ACC112 (cell line): Measurements from ENCODE around the gene FOXO3.

ENCODE experiments used
- H2AFZ ChIP-seq: fragments of 200-600 bp; sonication (generic); one replicate; pipeline ENCODE4 v1.6.0; 2017; ENCODE audit warnings: antibody characterized with exemption, low read length; ENCODE audit not compliant: unreplicated experiment
- H3K27ac ChIP-seq: fragments of 200-600 bp; sonication (generic); 2 replicates; pipeline ENCODE4 v1.5.1; 2014; ENCODE audit warnings: low read depth, mild to moderate bottlenecking, antibody characterized with exemption, low read length, moderate library complexity
- H3K27me3 ChIP-seq: fragments of 200-600 bp; sonication (generic); 2 replicates; pipeline ENCODE4 v1.6.1; 2014; ENCODE audit warnings: mild to moderate bottlenecking, antibody characterized with exemption, low read length, moderate library complexity, mixed read lengths; ENCODE audit not compliant: insufficient read depth
- H3K36me3 ChIP-seq: fragments of 200-600 bp; sonication (generic); 2 replicates; pipeline ENCODE4 v1.6.1; 2016; ENCODE audit warnings: mild to moderate bottlenecking, antibody characterized with exemption, low read length, moderate library complexity, mixed read lengths; ENCODE audit not compliant: insufficient read depth
- H3K4me1 ChIP-seq: fragments of 200-600 bp; sonication (generic); one replicate; pipeline ENCODE4 v1.6.1; 2016; ENCODE audit warnings: low read length, mixed read lengths; ENCODE audit not compliant: insufficient read depth, unreplicated experiment, control insufficient read depth
- H3K4me3 ChIP-seq: fragments of 200-600 bp; sonication (generic); 2 replicates; pipeline ENCODE4 v1.5.1; 2014; ENCODE audit warnings: mild to moderate bottlenecking, low read depth, low read length
- H3K79me2 ChIP-seq: fragments of 200-600 bp; sonication (generic); one replicate; pipeline ENCODE4 v1.6.0; 2016; ENCODE audit warnings: low read length; ENCODE audit not compliant: control insufficient read depth, unreplicated experiment, insufficient read depth

FOXO3 gene

GRCh38 chr6:108598305-108598863, 37.7 kb downstream of the FOXO3 start:
- Histone ChIP-seq H3K27ac (peak overlapping the region; percentile 64; the same call in 1 of the 2 replicates), H3K79me2 (peaks cover 87% of the 10 kb centered on the region)

GRCh38 chr6:108604156-108604555, 43.4 kb downstream of the FOXO3 start:
- peaks cover 82% of the 10 kb centered on the region for H3K79me2 ChIP-seq
- H3K27me3 ChIP-seq, result no peaks in the 10 kb centered on the region
- H2AFZ ChIP-seq, result no peak overlapping the region
- no peak overlapping the region for H3K27ac ChIP-seq
- H3K36me3 ChIP-seq, result no peaks in the 10 kb centered on the region
- H3K4me3 ChIP-seq, result no peak overlapping the region
- peaks cover 18% of the 10 kb centered on the region for H3K4me1 ChIP-seq

More at GRCh38 chr6:108598305-108598863, 37.7 kb downstream of the FOXO3 start:
- H3K4me1 ChIP-seq, result peaks cover 44% of the 10 kb centered on the region
- no peaks in the 10 kb centered on the region for H3K27me3 ChIP-seq
- H2AFZ ChIP-seq, result no peak overlapping the region
- H3K4me3 ChIP-seq, result no peak overlapping the region
- H3K36me3 ChIP-seq, result no peaks in the 10 kb centered on the region

DNA sequence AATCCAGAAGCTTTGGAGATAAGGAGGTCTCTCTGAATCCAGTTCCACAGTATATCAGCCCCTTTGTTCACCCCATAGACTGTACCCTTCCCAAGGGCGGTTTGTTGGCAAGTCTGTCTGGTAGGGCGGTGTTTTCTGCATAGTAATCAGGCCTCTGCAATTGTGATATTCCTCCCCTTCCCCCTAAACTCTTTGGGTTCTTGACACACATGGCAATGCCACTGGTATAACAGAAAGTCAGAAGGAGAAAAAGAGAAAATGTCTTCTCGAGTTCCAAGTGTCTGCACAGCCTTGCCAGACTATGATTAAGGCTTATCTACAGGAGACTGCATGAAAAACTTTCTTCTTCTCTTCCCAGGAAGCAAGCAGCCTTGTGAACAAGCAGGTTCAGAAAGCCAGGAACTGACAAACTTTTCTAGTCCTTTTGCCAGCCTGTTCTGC, 45.6 kb downstream of the FOXO3 start:
- peaks cover 26% of the 10 kb centered on the region for H3K4me1 ChIP-seq
- H3K79me2 ChIP-seq, result peaks cover 86% of the 10 kb centered on the region
- H3K27me3 ChIP-seq, result no peaks in the 10 kb centered on the region
- no peak overlapping the region for H3K4me3 ChIP-seq
- no peaks in the 10 kb centered on the region for H3K36me3 ChIP-seq
- no peak overlapping the region for H3K27ac ChIP-seq
- H2AFZ ChIP-seq, result no peak overlapping the region

DNA sequence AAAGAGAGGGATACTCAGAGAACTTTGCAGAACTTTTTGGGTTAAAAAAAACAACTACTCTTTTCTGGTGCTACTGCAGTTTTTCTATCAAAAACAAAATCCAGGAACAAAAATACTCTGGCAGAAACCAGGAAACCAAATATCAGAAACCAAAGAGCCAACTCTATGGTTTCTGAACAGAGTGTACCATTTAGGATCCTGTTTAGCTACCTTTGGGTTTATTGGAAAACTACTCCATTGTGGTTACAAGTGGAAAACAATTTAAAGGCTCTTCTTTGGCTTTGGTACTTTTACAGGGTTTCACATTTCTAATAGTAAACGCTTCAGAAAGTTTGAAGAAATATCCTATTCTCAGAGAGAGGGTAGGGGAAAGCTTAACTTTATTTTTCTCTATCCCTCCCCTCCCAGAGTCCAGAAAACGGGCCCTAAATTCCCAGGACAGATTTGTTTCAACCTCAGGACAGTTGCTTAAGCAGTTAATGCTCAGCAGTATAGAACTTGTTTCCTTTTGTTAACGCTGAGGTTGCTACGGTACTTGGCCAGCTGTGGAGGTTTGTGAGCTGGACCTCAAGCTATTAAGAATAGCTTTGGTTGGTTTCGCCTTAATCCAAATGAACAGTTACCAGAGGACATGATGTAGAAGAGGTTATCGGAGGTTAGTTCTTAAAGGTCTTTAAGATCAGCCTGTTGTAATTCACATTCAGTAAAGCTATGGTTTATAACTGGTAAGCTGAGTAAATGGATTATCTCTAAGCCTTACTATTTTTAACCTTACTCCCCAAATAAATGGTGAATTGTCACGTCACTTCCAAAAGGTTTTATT, 47.9 kb downstream of the FOXO3 start:
- 0 out of 2 replicates have a peak overlapping the region, but pooled peaks have one; percentile 14 for H3K4me3 ChIP-seq
- no peak overlapping the region for H2AFZ ChIP-seq
- peaks cover 26% of the 10 kb centered on the region for H3K4me1 ChIP-seq
- H3K79me2 ChIP-seq, result peaks cover 83% of the 10 kb centered on the region
- peaks cover 4% of the 10 kb centered on the region; the same call in 1 of the 2 replicates for H3K36me3 ChIP-seq
- H3K27me3 ChIP-seq, result no peaks in the 10 kb centered on the region
- peak overlapping the region; percentile 68 for H3K27ac ChIP-seq

DNA sequence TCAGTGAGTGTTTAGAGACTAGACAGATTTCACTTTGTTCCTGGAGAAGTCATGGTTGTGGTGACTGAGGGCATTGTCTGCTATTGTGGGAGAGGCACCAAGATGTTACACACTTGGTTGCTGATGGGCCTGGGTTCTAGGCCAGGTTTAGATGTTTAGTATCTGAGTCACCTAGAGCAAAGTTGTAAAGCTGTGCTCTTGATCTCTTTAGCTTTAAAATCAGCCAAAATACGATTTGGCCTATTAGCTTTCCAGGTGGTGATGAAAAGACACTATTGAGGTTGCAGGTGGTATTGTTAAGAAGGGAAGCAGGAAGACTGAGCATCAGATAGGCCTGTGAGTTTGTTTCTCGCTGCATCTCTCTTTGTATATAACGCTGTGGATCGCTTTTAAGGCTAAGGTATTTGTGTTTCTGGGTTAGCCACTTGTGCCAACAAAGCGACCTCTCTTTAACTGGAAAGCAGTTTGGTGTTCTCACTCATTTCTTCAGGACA, 48.6 kb downstream of the FOXO3 start:
- H2AFZ ChIP-seq, result no peak overlapping the region
- H3K4me1 ChIP-seq, result peaks cover 26% of the 10 kb centered on the region
- no peaks in the 10 kb centered on the region for H3K27me3 ChIP-seq
- H3K4me3 ChIP-seq, result 0 out of 2 replicates have a peak overlapping the region, but pooled peaks have one; percentile 14
- H3K79me2 ChIP-seq, result peaks cover 83% of the 10 kb centered on the region
- H3K27ac ChIP-seq, result peak overlapping the region; percentile 68
- H3K36me3 ChIP-seq, result peaks cover 4% of the 10 kb centered on the region; the same call in 1 of the 2 replicates

- Histone ChIP-seq H3K36me3 (peaks cover 4% of the 10 kb centered on the region; the same call in 1 of the 2 replicates), H3K27ac (no peak overlapping the region), H2AFZ (no peak overlapping the region), H3K27me3 (no peaks in the 10 kb centered on the region), H3K79me2 (peaks cover 85% of the 10 kb centered on the region), H3K4me3 (no peak overlapping the region), H3K4me1 (peaks cover 26% of the 10 kb centered on the region)
Measured at GRCh38 chr6:108610270-108610839, 49.6 kb downstream of the FOXO3 start.

DNA sequence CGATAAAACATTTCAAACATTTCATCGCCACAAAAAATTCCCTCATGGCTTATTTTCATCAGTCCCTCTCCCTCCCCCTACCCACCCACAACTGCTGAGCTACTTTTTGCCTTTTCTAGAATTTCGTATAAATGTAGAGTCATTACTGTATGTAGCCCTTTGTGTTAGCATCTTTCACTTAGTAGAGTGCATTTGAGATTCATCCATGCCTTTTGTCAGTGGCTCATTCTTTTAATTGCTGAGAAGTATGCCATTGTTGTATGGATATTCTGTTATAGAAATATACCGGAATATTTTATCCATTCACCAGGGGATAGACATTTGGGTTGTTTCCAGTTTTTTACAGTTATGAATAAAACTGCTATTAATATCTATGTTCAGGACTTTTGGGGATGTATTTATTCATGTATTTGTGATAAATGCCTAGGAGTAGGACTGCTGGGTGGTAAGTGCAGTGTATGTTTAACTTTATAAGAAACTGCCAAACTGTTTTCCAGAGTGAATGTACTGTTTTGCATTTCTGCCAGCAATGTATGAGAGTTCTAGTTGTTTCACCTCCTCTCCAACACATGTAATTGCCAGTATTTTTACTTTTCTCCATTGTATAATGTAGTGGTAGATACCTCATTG, 50.4 kb downstream of the FOXO3 start:
- Histone ChIP-seq H3K36me3 (peaks cover 4% of the 10 kb centered on the region; the same call in 1 of the 2 replicates), H3K27ac (no peak overlapping the region), H2AFZ (no peak overlapping the region), H3K4me1 (peaks cover 26% of the 10 kb centered on the region), H3K79me2 (peaks cover 84% of the 10 kb centered on the region), H3K27me3 (no peaks in the 10 kb centered on the region), H3K4me3 (no peak overlapping the region)

DNA sequence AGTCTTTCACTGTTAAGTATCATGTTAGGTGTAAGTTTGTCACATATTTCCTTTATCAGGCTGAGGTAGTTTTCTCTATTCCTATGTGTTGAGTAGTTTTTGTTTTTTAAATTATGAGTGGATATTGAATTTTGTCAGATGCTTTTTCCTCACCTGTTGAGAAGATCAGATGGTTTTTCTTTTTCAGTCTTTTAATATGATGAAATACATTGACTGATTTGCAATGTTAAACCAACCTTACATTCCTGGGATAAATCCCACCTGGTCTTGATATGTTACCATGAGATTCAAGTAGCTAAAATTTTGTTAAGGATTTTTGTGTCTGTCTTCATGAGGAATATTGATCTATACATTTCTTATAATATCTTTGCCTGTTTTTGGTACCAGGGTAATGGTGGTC, 52.1 kb downstream of the FOXO3 start:
- no peaks in the 10 kb centered on the region for H3K27me3 ChIP-seq
- no peak overlapping the region for H2AFZ ChIP-seq
- H3K36me3 ChIP-seq, result peaks cover 4% of the 10 kb centered on the region; the same call in 1 of the 2 replicates
- no peak overlapping the region for H3K27ac ChIP-seq
- H3K79me2 ChIP-seq, result peaks cover 82% of the 10 kb centered on the region
- H3K4me1 ChIP-seq, result peaks cover 34% of the 10 kb centered on the region
- no peak overlapping the region for H3K4me3 ChIP-seq

DNA sequence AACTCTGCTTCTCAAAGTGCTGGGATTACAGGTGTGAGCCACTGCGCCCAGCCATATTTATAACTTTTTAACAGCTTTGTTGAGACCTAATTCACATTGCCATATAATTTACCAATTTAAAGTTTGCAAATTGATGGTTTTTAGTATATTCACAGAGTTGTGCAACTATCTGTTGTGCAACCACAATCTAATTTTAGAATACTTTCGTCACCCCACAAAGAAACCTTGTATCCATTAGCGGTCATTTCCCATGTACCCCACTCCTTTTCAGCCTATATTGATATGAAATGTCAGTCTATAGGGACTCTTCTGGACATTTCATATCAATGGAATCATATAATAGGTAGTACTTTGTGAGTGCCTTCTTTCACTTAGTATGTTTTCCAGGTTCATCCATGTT, 55.8 kb downstream of the FOXO3 start:
- Histone ChIP-seq H3K79me2 (peaks cover 83% of the 10 kb centered on the region), H3K4me1 (peaks cover 50% of the 10 kb centered on the region)

DNA sequence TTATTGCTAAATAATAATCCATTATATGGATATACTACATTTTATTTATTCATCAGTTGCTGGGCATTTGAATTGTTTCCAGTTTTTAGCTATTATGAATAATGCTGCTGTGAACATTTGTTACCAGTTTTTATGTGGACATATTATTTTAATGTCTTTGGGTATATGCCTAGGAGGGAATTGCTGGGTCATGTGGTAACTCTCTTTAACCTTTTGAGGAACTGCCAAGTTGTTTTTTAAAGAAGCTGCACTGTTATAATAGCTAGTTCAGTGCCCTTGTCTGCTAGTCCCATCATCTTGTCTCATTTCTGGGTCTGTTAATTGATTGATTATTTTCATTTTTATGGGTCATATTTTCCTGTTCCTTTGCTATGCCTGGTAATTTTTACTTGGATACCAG, 56.3 kb downstream of the FOXO3 start:
- H3K79me2 ChIP-seq, result peaks cover 83% of the 10 kb centered on the region
- H3K4me1 ChIP-seq, result peaks cover 54% of the 10 kb centered on the region
- H3K27ac ChIP-seq, result peak overlapping the region; percentile 31; the same call in 1 of the 2 replicates

More for the DNA sequence above, 55.8 kb downstream of the FOXO3 start:
- Histone ChIP-seq H2AFZ (no peak overlapping the region), H3K27ac (peak overlapping the region; percentile 31; the same call in 1 of the 2 replicates), H3K36me3 (peaks cover 4% of the 10 kb centered on the region; the same call in 1 of the 2 replicates), H3K27me3 (no peaks in the 10 kb centered on the region), H3K4me3 (no peak overlapping the region)

More for the DNA sequence above, 56.3 kb downstream of the FOXO3 start:
- Histone ChIP-seq H3K4me3 (no peak overlapping the region), H2AFZ (no peak overlapping the region), H3K36me3 (peaks cover 4% of the 10 kb centered on the region; the same call in 1 of the 2 replicates), H3K27me3 (no peaks in the 10 kb centered on the region)
